Caco-2 (cell line): ENCODE data around the gene MCTP2. TPM values are rescaled to one million over a fixed set of nuclear protein-coding genes. Genes with fewer than 3 reads are reported as not detected.

Source experiments
- BruUV-seq: library from RNA; stranded (reverse); fragments of 400-500 nt; replicated peaks from 2 replicates; lab custom pipeline; 2021; lab: Mats Ljungman, UMichigan
- CTCF ChIA-PET: fragments of 300-600 bp; sonication (Branson Sonifier 250); formaldehyde crosslinking; loops from one replicate; lab custom pipeline; 2022; ENCODE audit warnings: antibody characterized with exemption; lab: Charles Lee
- POLR2A ChIA-PET: fragments of 300-600 bp; sonication (Branson Sonifier 250); formaldehyde crosslinking; loops from one replicate; lab custom pipeline; 2022; ENCODE audit warnings: antibody characterized with exemption; lab: Charles Lee
- DNase-seq, 2 experiments: peaks; one replicate each; pipeline versions ENCODE4 v3.0.0 to v3.0.0-alpha.2; 2020 to 2022
- H3K27me3 ChIP-seq: replicated peaks from 2 replicates; pipeline ENCODE4 v1.6.0; 2011; ENCODE audit warnings: low read length; ENCODE audit not compliant: control insufficient read depth, insufficient read depth
- H3K36me3 ChIP-seq: 2 replicates; pipeline ENCODE4 v1.5.1; 2011; ENCODE audit warnings: low read length; ENCODE audit not compliant: control insufficient read depth, insufficient read depth
- H3K4me1 ChIP-seq: fragments of 250-450 bp; sonication (Bioruptor Pico); 2 replicates; pipeline ENCODE4 v1.5.1; 2020; ENCODE audit warnings: mild to moderate bottlenecking
- H3K4me3 ChIP-seq: 2 replicates; pipeline ENCODE4 v1.5.1; 2011; ENCODE audit warnings: low read depth, mild to moderate bottlenecking, control low read depth, low read length
- H3K9me3 ChIP-seq: fragments of 250-450 bp; sonication (Bioruptor Pico); 2 replicates; pipeline ENCODE4 v1.5.1; 2020; ENCODE audit warnings: mild to moderate bottlenecking, moderate library complexity
- H3K27ac Mint-ChIP-seq: one replicate; pipeline ENCODE4 v1.8.0; 2022; ENCODE audit warnings: mixed read lengths; ENCODE audit not compliant: unreplicated experiment
- H3K27me3 Mint-ChIP-seq: one replicate; pipeline ENCODE4 v1.8.0; 2022; ENCODE audit warnings: mixed read lengths; ENCODE audit not compliant: insufficient read depth, unreplicated experiment
- H3K36me3 Mint-ChIP-seq: one replicate; pipeline ENCODE4 v1.8.0; 2022; ENCODE audit warnings: mild to moderate bottlenecking, mixed read lengths; ENCODE audit not compliant: insufficient read depth, unreplicated experiment
- H3K4me1 Mint-ChIP-seq: one replicate; pipeline ENCODE4 v1.8.0; 2022; ENCODE audit warnings: low read depth, mixed read lengths; ENCODE audit not compliant: unreplicated experiment
- H3K4me3 Mint-ChIP-seq: one replicate; pipeline ENCODE4 v1.8.0; 2022; ENCODE audit warnings: mild to moderate bottlenecking, moderate library complexity, mixed read lengths; ENCODE audit not compliant: unreplicated experiment
- H3K9me3 Mint-ChIP-seq: one replicate; pipeline ENCODE4 v1.8.0; 2022; ENCODE audit warnings: mixed read lengths; ENCODE audit not compliant: unreplicated experiment
- intact Hi-C: fragments of 100-400 bp; cut with micrococcal nuclease; formaldehyde crosslinking; loops from one replicate; pipeline ENCODE4 v1.10.0; 2022; ENCODE audit not compliant: unreplicated experiment
- total RNA-seq: library from RNA; stranded (reverse); gene quantifications from 2 replicates; pipeline ENCODE4 v1.2.3, GENCODE V29; 2022
- TF ChIP-seq, protein P1 (sequence below), 2 experiments: fragments of 200-600 bp in 1 of 2; IDR thresholded peaks; 1 replicate in 1 of 2; 2 replicates in 1 of 2; pipeline versions ENCODE4 v1.5.1 to v1.8.0; 2011 to 2022; ENCODE audit warnings: antibody characterized with exemption in 1 of 2, control low read depth in 1 of 2, inconsistent platforms in 1 of 2, low read depth in 1 of 2, low read length in 1 of 2, mild to moderate bottlenecking in 1 of 2, moderate library complexity in 1 of 2; ENCODE audit not compliant: insufficient read depth in 1 of 2, severe bottlenecking in 1 of 2, unreplicated experiment in 1 of 2

Gene MCTP2
- total RNA-seq, 1 experiment from 2014 or later = 9.9 TPM

DNA sequence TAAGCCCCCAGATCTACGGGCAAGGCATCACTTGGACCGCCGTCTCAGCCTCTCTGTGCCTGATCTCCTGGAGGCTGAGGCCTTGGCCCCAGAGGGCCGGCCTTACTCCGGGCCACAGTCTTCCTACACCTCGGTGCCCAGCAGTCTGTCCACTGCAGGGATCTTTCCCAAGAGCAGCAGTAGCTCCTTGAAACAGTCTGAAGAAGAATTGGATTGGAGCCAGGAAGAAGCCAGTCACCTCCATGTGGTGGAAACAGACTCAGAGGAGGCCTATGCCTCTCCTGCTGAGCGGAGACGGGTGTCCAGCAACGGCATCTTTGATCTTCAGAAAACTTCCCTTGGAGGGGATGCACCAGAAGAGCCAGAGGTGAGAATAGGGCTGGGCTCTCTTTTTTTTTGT lies 67.0 kb downstream of the MCTP2 start:
- TF ChIP-seq, protein P1, sequence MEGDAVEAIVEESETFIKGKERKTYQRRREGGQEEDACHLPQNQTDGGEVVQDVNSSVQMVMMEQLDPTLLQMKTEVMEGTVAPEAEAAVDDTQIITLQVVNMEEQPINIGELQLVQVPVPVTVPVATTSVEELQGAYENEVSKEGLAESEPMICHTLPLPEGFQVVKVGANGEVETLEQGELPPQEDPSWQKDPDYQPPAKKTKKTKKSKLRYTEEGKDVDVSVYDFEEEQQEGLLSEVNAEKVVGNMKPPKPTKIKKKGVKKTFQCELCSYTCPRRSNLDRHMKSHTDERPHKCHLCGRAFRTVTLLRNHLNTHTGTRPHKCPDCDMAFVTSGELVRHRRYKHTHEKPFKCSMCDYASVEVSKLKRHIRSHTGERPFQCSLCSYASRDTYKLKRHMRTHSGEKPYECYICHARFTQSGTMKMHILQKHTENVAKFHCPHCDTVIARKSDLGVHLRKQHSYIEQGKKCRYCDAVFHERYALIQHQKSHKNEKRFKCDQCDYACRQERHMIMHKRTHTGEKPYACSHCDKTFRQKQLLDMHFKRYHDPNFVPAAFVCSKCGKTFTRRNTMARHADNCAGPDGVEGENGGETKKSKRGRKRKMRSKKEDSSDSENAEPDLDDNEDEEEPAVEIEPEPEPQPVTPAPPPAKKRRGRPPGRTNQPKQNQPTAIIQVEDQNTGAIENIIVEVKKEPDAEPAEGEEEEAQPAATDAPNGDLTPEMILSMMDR (IDR thresholded peaks at IDR 0.05; ENCODE audit: insufficient read depth in 1 of 2, low read depth in 1 of 2, low read length in 1 of 2, severe bottlenecking in 1 of 2, unreplicated experiment in 1 of 2) = no peak
- ChIA-PET CTCF (no interaction called here), POLR2A (no interaction called here)
- no peak for DNase-seq
- no peak overlapping the region for H3K4me3 ChIP-seq
- H3K9me3 ChIP-seq = no peaks in the 10 kb centered on the region
- Mint-ChIP-seq H3K27me3 (no peaks in the 10 kb centered on the region), H3K36me3 (peaks cover 6% of the 10 kb centered on the region), H3K4me1 (no peaks in the 10 kb centered on the region), H3K27ac (no peak overlapping the region), H3K4me3 (no peak overlapping the region), H3K9me3 (peaks cover 14% of the 10 kb centered on the region)
- H3K4me1 ChIP-seq = no peaks in the 10 kb centered on the region
- BruUV-seq = no TSS peak
- H3K36me3 ChIP-seq = no peaks in the 10 kb centered on the region; the same call in 1 of the 2 replicates
- intact Hi-C loops = no loop called here
- H3K27me3 ChIP-seq = no peaks in the 10 kb centered on the region

DNA sequence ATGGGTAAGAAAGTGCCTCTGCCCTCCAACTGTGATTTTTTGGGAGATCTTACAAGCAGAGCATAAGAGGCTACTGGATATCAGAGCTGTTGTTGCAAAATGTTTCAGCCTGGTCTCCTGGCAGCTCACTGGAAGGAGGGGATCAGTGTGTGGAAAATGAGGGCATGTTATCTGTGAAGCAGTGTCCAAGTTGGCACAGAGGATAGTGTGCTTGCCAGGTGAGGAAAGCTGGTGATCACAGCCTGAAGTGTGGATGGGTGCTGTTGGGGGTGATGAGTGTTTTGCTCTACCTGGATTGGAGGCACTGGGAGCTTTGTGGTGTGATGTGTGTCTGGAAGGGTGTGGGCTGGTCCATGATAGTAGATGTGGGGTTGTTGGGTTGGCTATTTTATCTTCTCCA lies 69.3 kb downstream of the MCTP2 start:
- no peaks in the 10 kb centered on the region for H3K4me1 Mint-ChIP-seq
- no peaks in the 10 kb centered on the region for H3K27me3 ChIP-seq
- H3K36me3 ChIP-seq = no peaks in the 10 kb centered on the region; the same call in 1 of the 2 replicates
- H3K9me3 Mint-ChIP-seq = peaks cover 14% of the 10 kb centered on the region
- H3K36me3 Mint-ChIP-seq = peaks cover 6% of the 10 kb centered on the region
- intact Hi-C loops = no loop called here
- ChIA-PET POLR2A (no interaction called here), CTCF (interaction anchor here (0.8 kb wide), 1 partner anchor 26 kb away, joined by 6 read pairs; no protein-coding TSS in a partner anchor)
- H3K9me3 ChIP-seq = no peaks in the 10 kb centered on the region
- no peak for DNase-seq
- H3K4me1 ChIP-seq = no peaks in the 10 kb centered on the region
- H3K27ac Mint-ChIP-seq = no peak overlapping the region
- no peak overlapping the region for H3K4me3 Mint-ChIP-seq
- no peak overlapping the region for H3K4me3 ChIP-seq
- BruUV-seq = no TSS peak
- TF ChIP-seq, protein P1 (IDR thresholded peaks at IDR 0.05; ENCODE audit: insufficient read depth in 1 of 2, low read depth in 1 of 2, low read length in 1 of 2, severe bottlenecking in 1 of 2, unreplicated experiment in 1 of 2) = no peak
- H3K27me3 Mint-ChIP-seq = no peaks in the 10 kb centered on the region

DNA sequence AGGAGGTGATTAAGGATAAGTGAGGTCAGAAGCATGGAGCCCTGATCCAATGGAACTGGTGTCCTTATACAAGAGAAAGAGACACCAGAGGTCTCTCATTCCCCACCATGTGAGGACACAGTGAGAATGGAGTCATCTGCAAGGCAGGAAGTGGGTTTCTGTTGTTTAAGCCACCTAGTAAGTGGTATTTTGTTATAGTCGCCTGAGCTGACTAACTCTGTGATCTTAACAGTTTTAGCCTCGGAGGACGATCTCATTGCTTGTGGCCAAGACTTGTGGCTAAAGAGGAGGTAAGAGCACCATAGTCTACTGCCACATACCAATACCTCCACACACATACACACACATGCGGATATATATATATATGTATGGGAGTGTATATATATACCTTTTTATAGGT lies 73.8 kb downstream of the MCTP2 start:
- Histone ChIP-seq H3K4me1 (no peaks in the 10 kb centered on the region), H3K4me3 (no peak overlapping the region), H3K36me3 (no peaks in the 10 kb centered on the region; the same call in 1 of the 2 replicates), H3K9me3 (no peaks in the 10 kb centered on the region), H3K27me3 (no peaks in the 10 kb centered on the region)
- no peak overlapping the region for H3K4me3 Mint-ChIP-seq
- no peak for DNase-seq
- intact Hi-C loops = no loop called here
- H3K27me3 Mint-ChIP-seq = no peaks in the 10 kb centered on the region
- H3K4me1 Mint-ChIP-seq = no peaks in the 10 kb centered on the region
- peaks cover 14% of the 10 kb centered on the region for H3K9me3 Mint-ChIP-seq
- H3K36me3 Mint-ChIP-seq = no peaks in the 10 kb centered on the region
- TF ChIP-seq, protein P1 (IDR thresholded peaks at IDR 0.05; ENCODE audit: insufficient read depth in 1 of 2, low read depth in 1 of 2, low read length in 1 of 2, severe bottlenecking in 1 of 2, unreplicated experiment in 1 of 2) = no peak
- CTCF ChIA-PET = no interaction called here
- H3K27ac Mint-ChIP-seq = no peak overlapping the region
- BruUV-seq = no TSS peak
- POLR2A ChIA-PET = no interaction called here
